Osteocyte (in vitro differentiated cells): ENCODE measurements around the gene GNB3. TPM values are rescaled to one million over a fixed set of nuclear protein-coding genes. Genes with fewer than 3 reads are reported as not detected.
"Not testable (repeated sequence)": the region's sequence is repeated elsewhere in the genome, so short reads cannot be mapped to it uniquely, and the experiment has no call there.

Source experiments
- DNase-seq: peaks from one replicate; pipeline ENCODE4 v3.0.0; 2021; ENCODE audit warnings: mixed read lengths; ENCODE audit not compliant: unreplicated experiment; ENCODE audit errors: extremely low spot score
- H3K27ac Mint-ChIP-seq: one replicate; pipeline ENCODE4 v1.8.0; 2021; ENCODE audit warnings: mild to moderate bottlenecking, mixed read lengths; ENCODE audit not compliant: unreplicated experiment
- H3K27me3 Mint-ChIP-seq: one replicate; pipeline ENCODE4 v1.8.0; 2021; ENCODE audit warnings: mixed read lengths; ENCODE audit not compliant: unreplicated experiment
- H3K36me3 Mint-ChIP-seq: one replicate; pipeline ENCODE4 v1.8.0; 2021; ENCODE audit warnings: mixed read lengths; ENCODE audit not compliant: unreplicated experiment
- H3K4me1 Mint-ChIP-seq: one replicate; pipeline ENCODE4 v1.8.0; 2021; ENCODE audit warnings: mixed read lengths; ENCODE audit not compliant: unreplicated experiment
- H3K4me3 Mint-ChIP-seq: one replicate; pipeline ENCODE4 v1.8.0; 2021; ENCODE audit warnings: mild to moderate bottlenecking, moderate library complexity, mixed read lengths; ENCODE audit not compliant: unreplicated experiment
- H3K9me3 Mint-ChIP-seq: one replicate; pipeline ENCODE4 v1.8.0; 2021; ENCODE audit warnings: mixed read lengths; ENCODE audit not compliant: unreplicated experiment
- CTCF ChIP-seq: fragments of 200-600 bp; sonication (generic); IDR thresholded peaks from 2 replicates; pipeline ENCODE4 v1.5.0; 2021; ENCODE audit warnings: antibody characterized with exemption, mild to moderate bottlenecking, moderate library complexity
- total RNA-seq: library from RNA; stranded (reverse); gene quantifications from 2 replicates; pipeline ENCODE4 v1.2.1, GENCODE V29; 2021

Gene GNB3
- total RNA-seq, 1 donor from 2014 or later = 10.6 TPM

GRCh38 chr12:6869049-6870021 is 28.6 kb downstream of the GNB3 start:
- peak overlapping the region; percentile 91 for H3K4me3 Mint-ChIP-seq
- peak; percentile 93 for DNase-seq
- peak overlapping the region; percentile 85 for H3K27ac Mint-ChIP-seq

GRCh38 chr12:6870304-6870703 is 29.6 kb downstream of the GNB3 start:
- Mint-ChIP-seq H3K27ac (peak overlapping the region; percentile 9), H3K4me1 (peaks cover 53% of the 10 kb centered on the region)

More at GRCh38 chr12:6869049-6870021, 28.6 kb downstream of the GNB3 start:
- Mint-ChIP-seq H3K27me3 (no peaks in the 10 kb centered on the region), H3K4me1 (peaks cover 53% of the 10 kb centered on the region), H3K36me3 (peaks cover 28% of the 10 kb centered on the region), H3K9me3 (no peaks in the 10 kb centered on the region)
- TF ChIP-seq CTCF = peak; percentile 88

GRCh38 chr12:6871052-6871957 is 30.6 kb downstream of the GNB3 start:
- peaks cover 52% of the 10 kb centered on the region for H3K4me1 Mint-ChIP-seq
- H3K4me3 Mint-ChIP-seq = peak overlapping the region; percentile 86
- DNase-seq = no peak
- no peaks in the 10 kb centered on the region for H3K9me3 Mint-ChIP-seq
- peak overlapping the region; percentile 79 for H3K27ac Mint-ChIP-seq
- H3K36me3 Mint-ChIP-seq = peaks cover 23% of the 10 kb centered on the region
- H3K27me3 Mint-ChIP-seq = no peaks in the 10 kb centered on the region
- TF ChIP-seq CTCF = no peak

More at GRCh38 chr12:6870304-6870703, 29.6 kb downstream of the GNB3 start:
- not testable (repeated sequence) for H3K27me3 Mint-ChIP-seq, DNase-seq, H3K9me3 Mint-ChIP-seq
- peaks cover 20% of the 10 kb centered on the region for H3K36me3 Mint-ChIP-seq
- peak overlapping the region; percentile 4 for H3K4me3 Mint-ChIP-seq

- no peaks in the 10 kb centered on the region for H3K27me3 Mint-ChIP-seq
- no peaks in the 10 kb centered on the region for H3K9me3 Mint-ChIP-seq
- TF ChIP-seq CTCF = peak; percentile 97
- H3K4me1 Mint-ChIP-seq = peaks cover 44% of the 10 kb centered on the region
- H3K4me3 Mint-ChIP-seq = peak overlapping the region; percentile 86
- peak; percentile 95 for DNase-seq
- H3K36me3 Mint-ChIP-seq = peaks cover 25% of the 10 kb centered on the region
- peak overlapping the region; percentile 79 for H3K27ac Mint-ChIP-seq
Measured at GRCh38 chr12:6872073-6873048, 31.6 kb downstream of the GNB3 start.
